ENCODE results near the gene MACC1.

MACC1 gene

DNA sequence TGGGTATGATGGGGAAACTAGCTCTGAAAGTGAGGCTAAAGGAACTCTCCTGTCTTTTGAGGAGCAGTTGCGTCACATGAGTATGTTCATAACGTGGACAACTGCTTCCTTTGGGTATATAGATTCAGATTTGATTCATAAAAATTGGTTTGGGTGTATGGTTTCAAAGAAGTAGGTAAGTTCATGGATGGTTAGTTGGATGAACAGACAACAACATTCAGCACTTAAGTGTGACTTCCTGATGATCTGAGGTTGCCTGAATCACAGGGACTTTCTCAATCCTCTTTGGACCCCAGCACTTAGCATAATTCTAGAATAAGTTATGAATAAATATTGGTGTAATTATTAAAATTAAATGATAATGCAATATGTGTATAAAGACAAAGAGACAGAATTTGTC, 43.4 kb downstream of the MACC1 start:
- no peak for DNase-seq (ENCODE audit: low read depth in 2 of 2)

DNA sequence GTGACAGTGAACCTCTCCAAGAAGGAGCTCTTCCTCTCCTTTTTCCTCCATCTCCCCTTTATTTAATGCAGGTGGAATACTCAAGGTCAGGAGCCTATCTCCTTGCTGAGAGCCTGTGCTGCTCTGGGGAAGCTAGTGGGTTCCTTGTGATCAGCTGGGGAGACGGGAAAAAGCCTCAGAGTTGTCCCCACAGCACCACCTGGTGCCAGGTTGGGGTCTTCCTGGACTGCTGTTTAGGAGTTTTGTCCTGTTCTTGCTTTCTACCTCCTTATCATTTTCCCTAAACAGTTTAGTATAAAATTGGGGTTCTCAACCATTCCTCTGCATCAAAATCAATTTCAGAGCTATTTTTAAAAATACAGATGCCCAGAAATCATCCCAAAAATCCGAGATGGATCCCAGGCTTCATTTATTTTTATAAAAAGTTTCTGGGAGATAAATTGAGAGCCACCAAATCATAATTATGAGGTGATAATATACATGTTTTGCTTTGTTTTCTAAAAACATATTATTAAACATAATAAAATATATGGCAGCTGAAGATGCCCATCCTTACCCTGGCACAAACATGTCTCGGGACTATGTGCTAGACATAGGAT, 44.3 kb downstream of the MACC1 start:
- DNase-seq (ENCODE audit: low read depth in 2 of 2), result no peak

DNA sequence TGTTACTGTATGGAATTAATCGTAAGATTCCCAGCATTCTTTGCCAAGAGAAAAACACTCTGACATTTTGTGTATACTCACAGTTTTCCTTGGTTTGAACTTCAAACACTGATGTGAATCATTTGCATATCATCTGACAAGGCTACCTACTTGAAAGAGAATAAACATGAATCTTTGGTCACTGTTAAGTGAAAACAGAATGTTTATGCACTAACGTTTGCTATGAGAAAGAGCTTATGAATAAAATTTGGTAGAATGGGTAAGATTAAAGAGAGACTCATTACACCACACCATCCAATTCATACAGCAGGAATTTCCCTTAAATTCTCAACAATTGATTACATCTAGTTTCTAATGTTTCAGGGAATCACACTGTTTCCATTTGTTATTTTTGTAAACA, 46.6 kb downstream of the MACC1 start:
- no peak for DNase-seq (ENCODE audit: low read depth in 2 of 2)

GRCh38 chr7:20165146-20165510, 52.1 kb downstream of the MACC1 start:
- no peak for DNase-seq (ENCODE audit: low read depth in 2 of 2)

GRCh38 chr7:20164425-20165145, 52.6 kb downstream of the MACC1 start:
- no peak for DNase-seq (ENCODE audit: low read depth in 2 of 2)

GRCh38 chr7:20162665-20163064, 54.5 kb downstream of the MACC1 start:
- DNase-seq (ENCODE audit: low read depth in 2 of 2), result no peak

GRCh38 chr7:20159226-20159747, 57.9 kb downstream of the MACC1 start:
- no peak for DNase-seq (ENCODE audit: low read depth in 2 of 2)

- DNase-seq (ENCODE audit: low read depth in 2 of 2), result no peak
These were observed 58.5 kb downstream of the MACC1 start for GRCh38 chr7:20158684-20159083.

DNA sequence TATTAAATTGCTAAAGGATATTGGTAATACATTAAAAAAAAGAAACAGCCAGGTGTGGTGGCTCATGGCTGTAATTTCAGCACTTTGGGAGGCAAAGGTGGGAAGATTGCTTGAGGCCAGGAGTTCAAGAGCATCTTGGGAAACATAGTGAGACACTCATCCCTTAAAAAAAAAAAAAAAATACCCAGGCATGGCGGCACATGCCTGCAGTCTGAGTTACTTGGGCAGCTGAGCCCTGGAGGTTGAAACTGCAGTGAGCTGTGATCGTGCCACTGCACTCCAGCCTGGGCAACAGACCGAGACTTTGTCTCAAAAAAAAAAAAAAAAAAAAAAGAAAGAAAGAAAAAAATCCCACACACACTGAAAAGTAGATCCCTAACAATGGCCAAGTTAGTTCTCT, 59.7 kb downstream of the MACC1 start:
- DNase-seq (ENCODE audit: low read depth in 2 of 2), result no peak

DNA sequence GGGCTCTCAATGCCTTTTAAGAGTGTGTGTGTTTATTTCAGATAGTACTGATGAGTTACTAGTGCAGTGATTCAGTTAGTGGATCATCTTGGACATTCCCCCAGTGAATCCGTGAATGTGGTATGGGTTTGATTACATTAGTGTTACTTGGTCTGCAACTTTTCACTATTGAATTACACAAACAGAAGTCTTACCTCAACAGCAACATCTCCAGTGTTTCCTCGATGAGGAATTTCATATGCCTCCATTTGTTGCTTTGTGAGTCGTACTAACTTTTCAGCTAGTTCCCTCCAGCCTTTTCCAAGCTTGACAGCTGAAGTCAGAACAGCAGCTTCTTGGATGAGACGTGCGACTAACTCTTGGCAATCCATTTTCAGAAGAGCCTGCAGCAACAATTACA, 63.2 kb downstream of the MACC1 start:
- no peak for DNase-seq (ENCODE audit: low read depth in 2 of 2)

- no peak for DNase-seq (ENCODE audit: low read depth in 2 of 2)
These were observed 63.6 kb downstream of the MACC1 start for GRCh38 chr7:20153567-20153966.

- DNase-seq (ENCODE audit: low read depth in 2 of 2), result no peak
These were observed 64.7 kb downstream of the MACC1 start for GRCh38 chr7:20152511-20152910.

- DNase-seq (ENCODE audit: low read depth in 2 of 2), result no peak
These were observed 65.3 kb downstream of the MACC1 start for GRCh38 chr7:20151708-20152456.

DNA sequence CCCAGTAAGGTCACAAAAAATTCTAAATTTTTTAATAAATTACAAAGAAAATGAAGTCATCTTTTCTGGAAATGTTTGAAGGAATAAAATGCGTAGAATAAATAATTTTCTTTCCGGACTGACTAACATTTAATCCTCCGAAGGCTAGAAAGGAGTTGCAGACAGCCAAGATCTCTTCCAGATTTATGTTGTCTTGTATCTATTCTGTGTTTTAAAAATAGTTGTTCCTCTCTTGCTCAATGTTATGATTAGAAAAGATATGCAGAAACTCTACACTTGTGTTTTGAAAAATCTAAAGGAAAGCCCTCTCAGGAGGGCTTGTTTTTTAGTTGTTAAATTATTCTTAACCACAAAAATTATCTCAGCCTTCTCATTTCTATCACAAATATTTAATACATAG, 70.7 kb downstream of the MACC1 start:
- no peak for DNase-seq (ENCODE audit: low read depth in 2 of 2)

DNA sequence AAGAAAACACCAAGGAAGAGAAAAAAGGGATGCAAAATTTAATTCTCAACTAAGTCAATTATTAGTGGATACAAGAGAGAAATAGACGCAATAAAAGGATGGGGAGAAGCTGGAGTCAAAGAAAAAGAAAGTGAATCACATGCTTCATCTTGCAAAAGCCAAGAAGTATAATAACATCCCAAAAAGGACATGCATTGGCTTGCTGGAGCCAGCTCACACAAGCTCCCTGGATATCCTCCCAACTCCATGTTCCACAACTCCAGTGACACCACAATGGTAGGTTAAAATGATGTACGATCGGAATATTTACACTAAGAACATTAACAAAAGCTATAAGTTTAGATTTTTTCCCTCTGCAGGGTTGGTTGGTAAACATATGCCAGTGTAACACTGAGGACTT, 72.4 kb downstream of the MACC1 start:
- DNase-seq (ENCODE audit: low read depth in 2 of 2), result no peak

GRCh38 chr7:20141666-20142065, 75.5 kb downstream of the MACC1 start:
- DNase-seq (ENCODE audit: low read depth in 2 of 2), result no peak

DNA sequence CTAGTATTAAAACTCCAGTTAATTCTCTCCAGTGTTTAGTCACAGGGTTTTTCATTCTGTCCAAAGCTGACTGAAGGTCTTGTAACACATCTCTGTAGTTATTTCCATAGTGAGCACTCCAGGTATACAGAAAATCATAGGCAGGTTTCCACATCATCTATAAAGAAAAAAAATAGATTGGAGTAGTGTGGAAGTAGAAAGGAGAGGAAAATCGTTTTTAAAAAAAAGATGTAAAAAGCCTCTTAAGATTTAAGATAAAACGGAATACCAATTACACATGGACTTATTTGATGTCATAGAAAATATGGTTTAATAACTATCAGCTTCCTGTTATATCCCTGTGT, 76.2 kb downstream of the MACC1 start:
- no peak for DNase-seq (ENCODE audit: low read depth in 2 of 2)

DNA sequence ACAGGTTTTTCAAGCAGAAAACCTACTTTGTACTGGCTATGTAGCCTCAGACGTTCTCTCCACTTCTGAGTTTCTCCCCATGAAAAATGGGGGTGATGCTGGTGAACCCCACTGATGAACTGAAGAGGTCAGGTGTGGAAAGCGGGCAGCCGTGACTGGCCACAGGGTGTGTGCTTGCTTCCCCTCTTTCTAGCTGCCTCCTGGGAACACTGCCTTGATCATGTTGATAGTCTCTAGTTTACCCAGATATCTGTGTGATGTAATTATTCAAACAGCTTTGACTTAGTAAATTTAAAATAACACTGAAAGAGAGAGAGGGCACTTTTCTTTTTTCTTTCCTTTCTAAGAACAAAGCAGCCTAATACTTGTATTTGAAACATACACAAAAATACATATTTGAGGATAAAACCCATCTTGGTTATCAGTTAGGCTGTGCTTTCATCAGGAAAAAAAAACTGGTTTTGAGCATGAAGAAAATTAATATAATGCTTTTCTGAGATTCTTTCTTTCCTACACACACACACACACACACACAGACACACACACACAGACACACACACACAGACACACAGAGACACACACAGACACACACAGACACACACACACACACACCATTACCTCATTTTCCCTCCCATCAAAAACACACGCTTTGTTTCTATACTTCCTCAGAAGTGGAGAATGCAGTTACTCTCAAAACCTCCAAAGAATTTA, 76.7 kb downstream of the MACC1 start:
- DNase-seq (ENCODE audit: low read depth in 2 of 2), result no peak

GRCh38 chr7:20136647-20137046, 80.5 kb downstream of the MACC1 start:
- DNase-seq (ENCODE audit: low read depth in 2 of 2), result no peak

DNA sequence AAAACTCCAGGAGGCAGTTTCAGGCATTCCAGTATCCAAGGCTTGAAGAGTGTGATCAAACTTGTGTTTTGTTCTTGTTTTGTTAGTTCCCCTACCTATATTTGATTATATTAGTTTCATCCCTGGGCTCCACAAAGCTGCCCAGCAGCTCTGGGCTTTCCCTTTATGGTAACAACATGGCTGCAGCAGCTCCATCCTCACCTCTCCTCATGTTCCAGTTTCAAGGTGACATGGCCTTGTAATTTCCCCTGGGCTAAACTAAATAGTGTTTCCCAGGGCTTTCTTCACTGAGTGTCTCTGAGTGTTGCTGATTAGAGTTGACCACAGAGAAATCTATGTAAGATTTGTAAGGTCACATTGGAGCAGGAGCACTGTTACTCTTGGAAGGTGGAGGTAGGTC, 83.4 kb downstream of the MACC1 start:
- no peak for DNase-seq (ENCODE audit: low read depth in 2 of 2)

DNA sequence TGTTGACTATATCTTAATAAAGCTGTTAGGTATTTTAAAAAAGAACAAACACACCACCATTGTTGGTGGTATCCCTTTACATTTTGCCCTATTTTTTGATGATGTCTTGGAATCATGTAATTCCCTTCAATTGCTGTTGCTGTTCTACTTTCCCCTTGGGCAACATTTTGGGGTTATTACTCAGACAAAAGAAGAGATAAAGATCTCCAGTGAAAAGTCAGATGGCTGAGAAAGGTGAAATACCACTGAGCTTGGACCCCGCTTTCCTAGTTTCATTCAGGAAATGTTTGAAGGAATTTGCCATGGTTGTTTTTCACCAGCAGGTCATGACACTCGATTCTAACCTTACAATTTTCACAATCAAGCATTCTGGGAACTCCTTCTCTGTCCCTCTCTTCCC, 84.6 kb downstream of the MACC1 start:
- no peak for DNase-seq (ENCODE audit: low read depth in 2 of 2)

- no peak for DNase-seq (ENCODE audit: low read depth in 2 of 2)
These were observed 85.4 kb downstream of the MACC1 start for GRCh38 chr7:20131776-20132175.
